Breast epithelium (tissue), 3 donors: ENCODE results near the gene AGPAT3.

Experiments used
- CTCF ChIP-seq, 3 donors: fragments of 450-650 bp; IDR thresholded peaks; one replicate each; pipeline ENCODE4 v1.5.1; 2016 to 2017; ENCODE audit warnings: antibody characterized with exemption in 3 of 3, mild to moderate bottlenecking in 3 of 3, moderate library complexity in 3 of 3
- POLR2A ChIP-seq: fragments of 450-650 bp; IDR thresholded peaks from one replicate; pipeline ENCODE4 v1.6.1; 2016; ENCODE audit warnings: antibody characterized with exemption, mild to moderate bottlenecking, moderate library complexity
- POLR2AphosphoS5 ChIP-seq, 3 donors: sonication (generic); formaldehyde crosslinking; IDR thresholded peaks; one replicate each; pipeline ENCODE4 v1.6.1; 2017; ENCODE audit warnings: antibody characterized with exemption in 3 of 3

GRCh38 chr21:43819511-43820405 is 45.3 kb upstream of the AGPAT3 start:
- TF ChIP-seq CTCF (IDR thresholded peaks at IDR 0.05), result no peak
- TF ChIP-seq POLR2AphosphoS5 (IDR thresholded peaks at IDR 0.05), result no peak
- no peak for TF ChIP-seq POLR2A
